ENCODE results near the gene NUMB.

Gene NUMB

GRCh38 chr14:73231981-73232851 is 226.1 kb downstream of the NUMB start:
- no peak overlapping the region for H3K27ac ChIP-seq
- peak; percentile 21; the same call in 1 of the 2 replicates for TF ChIP-seq CTCF (conservative IDR thresholded peaks at IDR 0.05)

- TF ChIP-seq CTCF (conservative IDR thresholded peaks at IDR 0.05): no peak
- H3K27ac ChIP-seq: no peak overlapping the region
Measured at GRCh38 chr14:73230051-73230450, 228.3 kb downstream of the NUMB start.

DNA sequence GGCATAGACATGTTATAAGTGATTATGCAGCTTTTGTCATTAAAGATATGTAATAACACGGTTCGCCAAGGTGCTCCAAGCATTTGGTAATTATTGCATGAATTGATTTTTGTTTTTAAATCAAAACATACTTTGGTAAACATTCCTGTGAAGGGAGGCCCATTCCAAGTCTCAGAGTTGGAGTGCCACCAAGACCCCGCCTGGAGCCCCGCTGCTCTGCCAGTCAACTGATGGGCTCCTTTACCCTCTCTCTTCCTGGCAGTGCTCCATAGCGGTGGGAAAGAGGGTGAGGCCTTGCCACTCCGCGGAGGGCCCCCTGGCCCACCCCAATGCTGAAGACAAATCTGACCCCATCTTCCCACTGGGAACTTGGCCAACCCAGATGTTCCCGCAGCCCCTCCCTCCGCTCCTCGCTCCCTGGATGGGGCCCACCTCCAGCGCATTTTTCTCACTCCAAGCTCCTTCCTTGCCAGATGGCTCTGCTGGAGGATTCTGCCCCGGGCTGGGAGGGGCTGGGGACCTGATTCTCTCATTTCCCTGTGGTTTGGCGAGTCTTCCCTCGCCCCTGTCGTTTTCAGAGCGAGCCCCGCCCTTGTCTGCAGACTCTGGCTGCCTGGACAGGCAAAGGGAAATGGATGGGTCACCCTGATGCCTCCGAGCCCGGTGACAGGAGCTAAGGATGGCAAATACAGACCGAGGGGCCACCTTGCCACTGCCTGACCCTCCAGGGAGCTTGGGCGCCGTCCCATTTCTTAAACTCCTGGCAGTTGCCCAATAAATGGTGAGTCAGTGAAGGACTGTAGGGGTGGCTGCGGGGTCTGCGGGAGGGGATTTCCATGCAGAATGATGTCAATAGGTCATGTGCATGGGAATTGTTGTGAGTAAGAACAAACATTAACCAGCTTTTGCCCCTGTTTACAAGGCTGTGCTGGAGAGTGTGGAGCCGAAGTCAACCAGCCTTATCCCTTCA is 230.2 kb downstream of the NUMB start:
- TF ChIP-seq CTCF (conservative IDR thresholded peaks at IDR 0.05): no peak
- H3K27ac ChIP-seq: no peak overlapping the region

DNA sequence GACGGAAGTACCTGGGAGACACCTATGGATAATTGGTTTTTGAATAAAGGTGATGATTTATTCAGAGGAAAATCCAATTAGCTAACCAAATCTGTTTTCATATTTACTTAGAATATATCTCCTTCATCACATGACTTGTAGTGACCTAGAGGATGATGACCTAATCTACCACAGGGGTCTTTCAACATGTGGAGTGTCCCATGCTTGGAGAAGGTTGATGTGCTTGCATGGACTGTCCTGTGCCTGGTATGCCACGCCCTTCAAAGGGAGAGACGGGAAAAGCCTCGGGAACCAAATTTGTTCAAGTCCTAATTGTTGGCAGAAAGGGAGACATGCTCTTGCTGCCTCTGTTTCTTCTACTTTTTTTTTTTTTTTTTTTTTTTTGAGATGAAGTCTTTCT is 232.8 kb downstream of the NUMB start:
- no peak overlapping the region for H3K27ac ChIP-seq
- TF ChIP-seq CTCF (conservative IDR thresholded peaks at IDR 0.05): no peak
